SK-MEL-5 (cell line): ENCODE results near the gene KANSL2. TPM values are rescaled to one million over a fixed set of nuclear protein-coding genes. Genes with fewer than 3 reads are reported as not detected.
"Not testable (repeated sequence)": the region's sequence is repeated elsewhere in the genome, so short reads cannot be mapped to it uniquely, and the experiment has no call there.

Source experiments
- DNase-seq: peaks from one replicate; pipeline ENCODE4 v3.0.0-alpha.2; 2016; ENCODE audit warnings: low read depth, low spot score
- in situ Hi-C: cut with HindIII; loops from 2 replicates; pipeline ENCODE4 v1.10.0; 2016; ENCODE audit warnings: low sequenced_read_pairs, high pct_unique_total_duplicates, low pct_unique_long_range_greater_than_20kb
- total RNA-seq: library from RNA; depleted of rRNA; stranded (reverse); fragments of >200 nt; shearing (Covaris generic); gene quantifications from 2 replicates; pipeline ENCODE4 v1.2.3, GENCODE V29; 2014

Gene KANSL2
- total RNA-seq, 1 experiment from 2014 or later = 55.6 TPM

GRCh38 chr12:48687592-48687991 is 5.6 kb upstream of the KANSL2 start:
- in situ Hi-C loops = no loop called here

DNA sequence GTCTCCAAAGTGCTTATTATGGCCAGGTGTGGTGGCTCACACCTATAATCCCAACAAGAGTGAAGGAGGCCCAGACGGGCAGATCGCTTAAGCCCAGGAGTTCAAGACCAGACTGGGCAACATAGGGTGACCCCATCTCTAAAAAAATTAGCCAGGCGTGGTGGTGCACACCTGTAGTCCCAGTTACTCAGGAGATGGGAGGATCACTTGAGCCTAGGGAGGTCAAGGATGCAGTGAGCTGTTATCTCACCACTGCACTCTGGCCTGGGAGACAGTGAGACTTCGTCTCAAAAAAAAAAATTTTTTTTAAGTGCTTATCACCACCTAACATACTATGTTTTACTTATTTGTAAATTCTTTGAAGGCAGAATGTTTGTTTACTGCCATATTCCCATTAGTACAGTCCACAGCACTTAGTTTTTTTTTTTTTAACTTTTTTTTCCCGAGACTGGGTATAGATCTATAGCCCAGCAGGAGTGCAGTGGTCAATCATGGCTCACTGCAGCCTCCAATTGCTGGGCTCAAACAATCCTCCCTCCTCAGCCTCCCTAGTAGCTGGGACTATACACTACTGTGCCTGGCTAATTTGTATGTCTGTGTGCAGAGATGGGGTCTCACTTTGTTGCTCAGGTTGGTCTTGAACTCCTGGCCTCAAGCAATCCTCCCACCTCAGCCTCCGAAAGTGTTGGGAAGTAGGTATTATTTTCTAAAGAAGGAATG is 4.7 kb upstream of the KANSL2 start:
- DNase-seq = no peak
- in situ Hi-C loops = no loop called here

More at GRCh38 chr12:48687592-48687991, 5.6 kb upstream of the KANSL2 start:
- DNase-seq = no peak

- DNase-seq = no peak
- in situ Hi-C loops = no loop called here
These were observed 4.1 kb upstream of the KANSL2 start for GRCh38 chr12:48686037-48686595.

DNA sequence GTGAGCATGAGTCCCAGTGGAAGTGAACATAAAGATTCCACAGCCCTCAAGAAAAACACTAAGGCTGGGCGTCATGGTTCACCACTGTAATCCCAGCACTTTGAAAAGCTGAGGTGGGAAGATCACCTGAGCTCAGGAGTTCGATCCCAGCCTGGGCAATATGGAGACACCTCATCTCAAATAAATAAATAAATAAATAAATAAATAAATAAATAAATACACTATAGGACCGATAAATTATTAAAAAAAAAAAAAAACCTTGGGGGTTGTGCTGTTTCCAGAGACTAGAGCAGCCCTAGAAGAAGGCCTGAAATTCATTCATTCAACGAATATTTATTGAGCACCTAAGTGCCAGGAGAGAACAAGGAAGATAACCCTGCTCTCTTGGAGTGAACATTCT is 1.5 kb upstream of the KANSL2 start:
- in situ Hi-C loops = no loop called here
- DNase-seq = no peak

DNA sequence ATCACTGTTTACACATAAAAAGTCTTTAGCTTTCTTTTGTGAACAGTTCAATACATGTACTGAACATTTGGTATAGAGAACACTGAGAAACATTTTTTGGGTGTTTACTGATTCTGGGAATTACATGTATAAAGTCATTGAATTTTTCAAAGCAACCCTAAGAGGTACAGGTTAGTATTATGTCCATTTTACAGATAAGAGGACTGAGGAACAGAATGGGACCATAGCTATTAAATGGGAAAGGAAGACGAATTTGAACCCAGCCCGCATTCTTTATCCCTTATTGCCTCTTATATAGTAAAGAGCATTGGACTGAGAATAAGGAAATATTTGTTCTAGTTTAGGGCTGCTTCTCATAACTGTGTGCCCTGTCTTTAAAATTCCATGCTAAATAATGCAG is 889 bp upstream of the KANSL2 start:
- DNase-seq = no peak
- in situ Hi-C loops = no loop called here

DNA sequence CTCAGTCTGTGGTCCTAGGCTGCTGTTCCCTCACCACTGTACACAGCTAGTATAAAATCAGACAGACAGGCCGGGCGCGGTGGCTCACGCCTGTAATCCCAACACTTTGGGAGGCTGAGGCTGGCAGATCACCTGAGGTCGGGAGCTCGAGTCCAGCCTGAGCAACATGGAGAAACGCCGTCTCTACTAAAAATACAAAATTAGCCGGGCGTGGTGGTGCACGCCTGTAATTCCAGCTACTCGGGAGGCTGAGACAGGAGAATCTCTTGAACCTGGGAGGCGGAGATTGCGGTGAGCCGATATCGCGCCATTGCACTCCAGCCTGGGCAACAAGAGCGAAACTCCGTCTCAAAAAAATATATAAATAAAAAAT is 481 bp upstream of the KANSL2 start:
- in situ Hi-C loops, DNase-seq: not testable (repeated sequence)

DNA sequence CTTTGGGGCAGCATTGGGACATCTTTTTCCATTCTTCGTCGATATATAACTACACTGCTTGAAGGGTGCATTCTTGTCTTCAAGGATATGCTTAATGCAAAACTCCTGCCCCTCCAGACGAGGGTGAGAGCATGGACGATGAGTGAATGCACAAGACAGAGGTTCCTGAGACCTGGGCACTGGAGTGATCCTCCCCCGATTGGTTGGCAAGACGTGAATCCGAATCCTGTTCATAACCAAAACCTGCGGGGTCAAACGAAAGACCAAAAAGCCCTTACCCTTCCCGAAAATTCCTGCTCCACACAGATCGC is 684 bp downstream of the KANSL2 start:
- no peak for DNase-seq

DNA sequence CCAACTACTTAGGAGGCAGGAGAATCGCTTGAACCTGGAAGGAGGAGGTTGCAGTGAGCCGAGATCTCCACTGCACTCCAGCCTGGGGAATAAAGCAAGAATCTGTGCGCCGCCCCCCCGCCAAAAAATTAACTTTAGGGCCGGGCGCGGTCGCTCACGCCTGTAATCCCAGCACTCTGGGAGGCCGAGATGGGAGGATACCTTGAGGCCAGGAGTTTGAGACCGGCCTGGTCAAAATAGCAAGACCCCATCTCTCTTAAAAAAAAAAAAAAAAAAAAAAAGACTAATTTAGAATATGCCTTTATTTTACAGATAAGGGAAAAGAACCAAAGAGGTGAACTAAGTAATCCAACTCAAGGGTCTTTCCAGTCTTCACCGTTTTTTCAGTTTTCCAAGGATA is 1.2 kb downstream of the KANSL2 start:
- in situ Hi-C loops = no loop called here
- DNase-seq = no peak

More for the DNA sequence above, 684 bp downstream of the KANSL2 start:
- in situ Hi-C loops = no loop called here

GRCh38 chr12:48678551-48679185 is 3.4 kb downstream of the KANSL2 start:
- in situ Hi-C loops = no loop called here
- no peak for DNase-seq

DNA sequence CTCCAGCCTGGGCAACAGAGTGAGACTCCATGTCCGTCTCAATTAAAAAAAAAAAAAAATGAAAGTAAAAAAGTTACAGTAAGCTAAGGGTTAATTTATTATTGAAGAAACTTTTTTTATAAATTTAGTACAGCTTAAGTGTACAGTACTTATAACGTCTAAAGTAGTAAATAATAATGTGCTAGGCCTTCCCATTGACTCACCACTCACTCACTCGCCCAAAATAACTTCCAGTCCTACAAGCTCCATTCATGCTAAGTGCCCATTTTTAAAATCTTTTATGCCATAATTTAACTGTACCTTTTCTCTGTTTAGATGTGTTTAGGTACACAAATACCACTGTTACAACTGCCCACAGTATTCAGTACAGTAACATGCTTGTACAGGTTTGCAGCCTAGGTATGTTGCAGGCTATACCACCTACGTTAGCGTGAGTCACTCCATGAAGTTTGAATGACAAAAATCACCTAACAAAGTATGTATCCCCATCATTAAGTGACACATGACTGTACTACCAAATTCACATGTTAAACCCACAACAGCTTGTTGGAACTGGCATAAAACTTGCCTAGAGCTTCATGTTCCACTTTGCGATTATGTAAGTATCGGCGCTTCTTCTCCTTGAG is 10.7 kb downstream of the KANSL2 start:
- in situ Hi-C loops = no loop called here
- DNase-seq = no peak

DNA sequence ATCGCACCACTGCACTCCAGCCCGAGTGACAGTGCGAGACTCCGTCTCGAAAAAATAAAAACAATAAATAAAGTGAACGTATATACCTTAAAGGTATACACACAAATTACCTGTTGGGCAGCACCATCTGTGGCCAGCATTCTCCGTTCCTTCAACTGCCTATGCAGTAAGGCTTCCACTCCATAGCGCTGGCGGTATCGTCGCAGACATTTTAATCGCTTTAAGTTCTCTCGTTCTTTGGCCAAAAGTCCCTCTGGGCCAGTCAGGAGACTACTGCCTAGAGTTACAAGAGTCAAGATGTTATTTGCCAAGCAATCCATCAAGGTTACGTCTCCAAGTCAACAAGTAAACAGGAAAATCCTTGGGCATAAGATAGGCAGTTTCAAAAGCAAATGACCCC is 13.0 kb downstream of the KANSL2 start:
- in situ Hi-C loops = no loop called here
- no peak for DNase-seq

GRCh38 chr12:48659863-48660262 is 22.2 kb downstream of the KANSL2 start:
- in situ Hi-C loops = no loop called here
- DNase-seq = no peak

DNA sequence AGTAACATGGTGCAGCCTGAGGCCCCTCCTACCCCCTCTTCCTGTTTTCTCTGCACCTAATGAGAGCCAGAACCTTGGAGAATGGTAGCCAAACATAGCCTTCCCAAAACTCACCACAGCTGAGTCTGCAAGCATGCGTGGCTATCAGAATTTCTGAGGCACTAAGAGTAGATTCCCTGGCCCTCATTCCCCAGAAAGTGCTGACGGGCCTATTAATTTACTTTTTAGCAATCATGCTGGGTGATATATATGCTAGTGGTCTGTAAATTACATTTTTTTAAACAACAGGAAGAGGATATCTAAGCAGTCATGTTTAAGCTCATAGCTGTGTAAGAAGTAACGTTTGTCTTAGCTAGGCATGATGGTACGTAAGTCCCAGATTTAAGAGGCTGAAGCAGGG is 30.4 kb downstream of the KANSL2 start:
- in situ Hi-C loops = no loop called here
- DNase-seq = no peak

DNA sequence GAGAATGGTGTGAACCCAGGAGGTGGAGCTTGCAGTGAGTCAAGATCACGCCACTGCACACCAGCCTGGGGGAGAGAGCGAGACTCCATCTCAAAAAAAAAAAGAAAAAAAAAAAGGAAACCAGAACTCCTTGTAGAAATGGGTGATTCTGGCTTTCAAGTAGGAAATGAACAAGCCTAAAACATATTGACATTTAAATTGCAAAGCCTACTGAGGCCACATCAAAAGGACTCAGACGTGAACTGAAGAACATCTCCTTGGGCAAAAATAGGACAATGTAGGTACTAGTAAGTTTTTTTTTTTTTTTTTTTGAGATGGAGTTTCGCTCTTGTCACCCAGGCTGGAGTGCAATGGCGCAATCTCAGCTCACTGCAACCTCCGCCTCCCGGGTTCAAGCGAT is 36.7 kb downstream of the KANSL2 start:
- in situ Hi-C loops, DNase-seq: not testable (repeated sequence)

DNA sequence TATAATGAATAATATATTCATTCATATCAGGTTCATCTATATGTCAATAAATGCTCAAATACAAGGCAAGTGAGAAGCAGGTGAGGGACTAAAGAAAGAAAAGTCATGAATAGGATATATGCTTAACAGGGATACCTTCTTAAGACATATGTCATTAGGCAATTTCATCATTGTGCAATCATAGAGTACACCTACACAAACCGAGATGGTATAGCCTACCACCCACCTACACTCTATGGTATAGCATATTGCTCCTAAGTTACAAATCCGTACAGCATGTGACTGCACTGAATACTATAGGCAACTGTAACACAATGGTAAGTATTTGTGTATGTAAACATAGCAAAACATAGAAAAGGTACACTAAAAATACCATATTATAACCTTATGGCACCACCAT is 39.0 kb downstream of the KANSL2 start:
- DNase-seq = no peak
- in situ Hi-C loops = no loop called here

GRCh38 chr12:48641752-48642555 is 40.1 kb downstream of the KANSL2 start:
- DNase-seq, in situ Hi-C loops: not testable (repeated sequence)

DNA sequence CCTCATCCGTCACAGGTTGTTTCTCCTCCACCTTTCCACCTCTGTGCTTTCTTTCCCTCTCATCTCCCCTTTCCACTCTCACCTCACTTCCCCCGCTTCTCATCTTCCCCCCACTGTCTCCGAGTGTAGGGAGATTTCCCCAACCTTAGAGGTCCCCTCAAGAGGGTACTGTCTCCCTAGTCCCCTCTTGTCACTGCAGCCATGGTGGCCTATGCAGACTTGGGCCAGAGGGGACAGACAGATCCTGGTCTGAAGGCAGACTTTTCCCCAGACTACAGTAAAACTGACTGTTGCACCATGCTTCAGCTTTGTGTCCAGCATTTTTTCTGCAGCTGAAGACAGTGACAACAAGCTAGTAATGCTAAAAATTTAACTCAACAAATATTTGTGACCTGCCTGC is 41.2 kb downstream of the KANSL2 start:
- in situ Hi-C loops = no loop called here
- no peak for DNase-seq

DNA sequence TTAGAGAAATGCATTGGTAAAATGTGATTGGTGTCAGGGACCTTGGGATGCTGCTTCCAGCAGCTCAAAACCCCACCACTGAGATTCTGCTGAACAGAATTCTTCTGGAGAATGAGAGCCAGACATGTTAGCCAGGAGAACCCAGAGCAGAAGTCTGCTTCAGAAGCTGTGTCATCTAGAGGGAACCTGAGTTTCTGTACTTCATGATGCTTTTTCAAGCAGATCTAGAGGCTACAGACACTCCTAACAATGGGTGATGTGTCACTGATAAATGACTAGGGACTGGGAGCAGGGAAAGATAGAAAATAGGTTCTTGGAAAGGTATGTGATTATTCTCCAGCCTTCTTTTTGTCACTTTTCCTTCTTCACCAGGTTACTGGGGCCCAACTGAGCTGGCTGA is 41.6 kb downstream of the KANSL2 start:
- no peak for DNase-seq
- in situ Hi-C loops = no loop called here
